ENCODE data around the gene KRR1. TPM values are rescaled to one million over a fixed set of nuclear protein-coding genes. Genes with fewer than 3 reads are reported as not detected.

KRR1 gene
- total and polyA plus RNA-seq, 8 donors: 6.8 to 23.7 (median 17.1) TPM

GRCh38 chr12:75554556-75554880 is 43.1 kb upstream of the KRR1 start:
- Histone ChIP-seq H3K27me3 (no peaks in the 10 kb centered on the region), H3K36me3 (no peaks in the 10 kb centered on the region), H3K4me1 (peaks cover 5 to 8% (median 7%) of the 10 kb centered on the region in 3 donors), H3K9me3 (no peaks in the 10 kb centered on the region), H3K27ac (no peak overlapping the region), H3K4me3 (no peak overlapping the region)
- TF ChIP-seq CTCF (IDR thresholded peaks at IDR 0.05): no peak
- intact Hi-C loops (cut with DNase I): no loop called here
- 93 to 100% methylated on average over 1 of the region's 1 CpG for WGBS, 2 donors
- DNase-seq (no peak), ATAC-seq (no peak), FAIRE-seq (no peak)

DNA sequence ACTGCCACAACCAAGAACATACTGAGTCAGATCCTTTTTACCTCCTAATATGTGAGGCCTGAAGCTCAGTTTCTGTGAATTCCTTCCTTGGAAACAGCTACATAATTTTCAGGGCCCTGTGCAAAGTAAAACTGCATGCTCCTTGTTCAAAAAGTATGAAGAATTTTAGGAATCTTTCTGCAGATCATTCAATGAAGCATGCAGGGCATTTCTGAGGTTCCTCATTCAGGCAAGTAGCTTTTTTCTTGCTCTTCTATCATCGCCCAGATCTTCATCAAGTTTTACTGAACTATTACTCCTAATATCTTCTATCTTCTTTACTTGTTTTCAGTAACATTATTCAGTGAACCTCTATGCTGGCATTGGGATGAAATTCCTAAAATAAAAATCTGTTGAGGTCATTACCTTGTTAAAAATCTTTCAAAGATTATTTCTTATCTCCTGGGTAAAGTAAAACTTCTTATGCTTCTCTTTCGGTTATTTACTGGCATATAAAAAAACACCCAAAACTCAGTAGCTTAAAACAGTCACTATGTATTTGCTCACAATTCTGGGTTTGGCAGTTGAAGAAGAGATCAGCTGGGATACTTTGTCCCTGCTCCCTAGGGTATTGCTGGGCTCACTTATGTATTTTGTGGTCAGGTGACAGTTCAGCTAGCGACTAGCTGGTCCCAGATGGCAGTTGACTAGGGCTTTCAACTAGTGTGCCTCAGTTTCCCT is 42.6 kb upstream of the KRR1 start:
- intact Hi-C loops (cut with DNase I): no loop called here
- H3K27ac ChIP-seq: no peak overlapping the region
- H3K4me1 ChIP-seq: peaks cover 5 to 8% (median 7%) of the 10 kb centered on the region in 3 donors
- WGBS, 2 donors: 54 to 56% methylated on average over 3 of the region's 3 CpGs
- TF ChIP-seq CTCF (IDR thresholded peaks at IDR 0.05): no peak
- H3K4me3 ChIP-seq: no peak overlapping the region
- no peaks in the 10 kb centered on the region for H3K27me3 ChIP-seq
- no peaks in the 10 kb centered on the region for H3K36me3 ChIP-seq
- no peak for DNase-seq
- no peaks in the 10 kb centered on the region for H3K9me3 ChIP-seq
- no peak for FAIRE-seq
- no peak for ATAC-seq

- ATAC-seq: peak in 3 of 4 donors; percentile 44 to 67 (median 53)
- no peak for TF ChIP-seq CTCF (IDR thresholded peaks at IDR 0.05)
- no peak for DNase-seq
- H3K9me3 ChIP-seq: no peaks in the 10 kb centered on the region
- H3K4me3 ChIP-seq: no peak overlapping the region
- peaks cover 5 to 8% (median 7%) of the 10 kb centered on the region in 3 donors for H3K4me1 ChIP-seq
- 52 to 58% methylated on average over 1 of the region's 1 CpG for WGBS, 2 donors
- H3K27ac ChIP-seq: no peak overlapping the region
- H3K27me3 ChIP-seq: no peaks in the 10 kb centered on the region
- no peak for FAIRE-seq
- no peaks in the 10 kb centered on the region for H3K36me3 ChIP-seq
- intact Hi-C loops (cut with DNase I): no loop called here
Measured at GRCh38 chr12:75553398-75553797, 42.0 kb upstream of the KRR1 start.

DNA sequence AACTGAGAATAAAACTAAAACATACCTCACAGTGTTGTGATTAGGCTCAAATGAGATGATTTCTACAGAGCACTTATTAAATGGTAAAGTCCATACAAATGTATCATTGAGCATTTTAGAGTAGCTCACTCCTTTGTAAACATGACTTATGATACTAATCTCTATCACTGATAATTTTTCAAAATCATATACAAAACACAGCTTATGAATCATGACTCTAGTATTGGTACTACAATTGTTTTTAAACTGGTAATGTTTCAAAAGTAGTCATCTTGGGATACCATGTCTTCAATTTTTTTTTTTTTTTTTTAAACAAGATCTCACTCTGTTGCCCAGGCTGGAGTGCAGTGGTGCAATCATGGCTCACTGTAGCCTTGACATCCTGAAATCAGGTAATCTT is 40.1 kb upstream of the KRR1 start:
- H3K4me3 ChIP-seq: no peak overlapping the region
- no peak for ATAC-seq
- peaks cover 5 to 8% (median 7%) of the 10 kb centered on the region in 3 donors for H3K4me1 ChIP-seq
- H3K27me3 ChIP-seq: no peaks in the 10 kb centered on the region
- no peaks in the 10 kb centered on the region for H3K36me3 ChIP-seq
- no peak for DNase-seq
- no peak for FAIRE-seq
- intact Hi-C loops (cut with DNase I): no loop called here
- H3K27ac ChIP-seq: no peak overlapping the region
- no peaks in the 10 kb centered on the region for H3K9me3 ChIP-seq
- TF ChIP-seq CTCF (IDR thresholded peaks at IDR 0.05): no peak

DNA sequence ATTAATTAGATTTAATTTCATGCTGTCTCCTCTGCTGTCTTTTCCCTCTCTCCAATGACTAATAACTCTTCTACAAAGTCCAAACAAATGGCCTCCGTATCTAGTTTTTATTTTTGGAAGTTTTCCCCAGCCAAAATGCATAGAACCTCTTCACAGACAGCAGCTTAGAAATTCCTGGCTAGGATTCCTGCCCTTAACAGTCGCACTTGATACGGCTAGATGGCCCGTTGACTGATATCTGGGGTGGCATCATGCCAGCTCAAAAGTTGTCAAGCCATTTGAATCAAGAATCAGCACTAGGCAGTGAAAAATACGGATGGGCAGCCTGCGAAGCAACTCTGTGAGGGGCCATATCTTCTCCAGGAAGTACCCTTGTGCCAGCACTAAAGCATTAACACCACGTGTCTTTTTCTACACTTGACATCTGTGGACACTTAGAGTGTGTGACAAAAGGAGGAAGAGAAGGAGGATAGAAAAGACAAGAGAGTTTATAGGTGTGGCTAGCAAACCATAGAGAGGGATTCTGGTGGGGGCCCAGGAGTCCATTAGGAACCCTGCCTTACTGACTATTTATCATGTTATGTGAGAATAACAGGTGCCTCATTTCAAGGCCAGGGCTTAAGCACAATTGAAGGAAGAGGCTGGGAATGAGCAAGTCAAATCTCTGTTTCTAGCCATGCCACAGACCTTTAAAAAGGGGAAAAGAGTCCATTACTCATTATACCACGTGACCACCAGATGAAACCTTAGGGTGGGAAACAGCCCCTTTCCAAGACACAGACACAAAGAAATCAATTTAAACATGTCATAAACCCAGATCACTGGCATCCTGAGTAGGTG is 39.2 kb upstream of the KRR1 start:
- 12 to 16% methylated on average over 8 of the region's 8 CpGs for WGBS, 2 donors
- TF ChIP-seq CTCF (IDR thresholded peaks at IDR 0.05): no peak
- ATAC-seq: peak; percentile 28 to 36 (median 33)
- Histone ChIP-seq H3K27me3 (no peaks in the 10 kb centered on the region), H3K4me3 (no peak overlapping the region), H3K4me1 (peaks cover 5 to 8% (median 7%) of the 10 kb centered on the region in 3 donors), H3K36me3 (no peaks in the 10 kb centered on the region), H3K27ac (no peak overlapping the region), H3K9me3 (no peaks in the 10 kb centered on the region)
- FAIRE-seq: no peak
- intact Hi-C loops (cut with DNase I): no loop called here
- peak in 1 of 6 donors; percentile 21 for DNase-seq
